DND-41 (cell line): ENCODE data around the gene ACOT13.

Source experiments
- ATAC-seq: fragments of 200-7000 bp; cut with Tn5 transposase; 3 replicates; pipeline ENCODE4 v1.9.1; 2021; ENCODE audit warnings: low read depth; ENCODE audit not compliant: insufficient read depth
- DNase-seq: peaks from one replicate; pipeline ENCODE4 v3.0.0-alpha.2; 2020
- H2AFZ ChIP-seq: 2 replicates; pipeline ENCODE4 v1.6.0; 2012; ENCODE audit warnings: low read depth, low read length
- H3K27ac ChIP-seq: 2 replicates; pipeline ENCODE4 v1.5.1; 2012; ENCODE audit warnings: low read length, inconsistent platforms
- H3K27me3 ChIP-seq: fragments of 200-600 bp; sonication (generic); 2 replicates; pipeline ENCODE4 v1.6.0; 2012; ENCODE audit warnings: low read length, mild to moderate bottlenecking, inconsistent platforms; ENCODE audit not compliant: insufficient read depth, poor library complexity
- H3K36me3 ChIP-seq: 2 replicates; pipeline ENCODE4 v1.5.1; 2012; ENCODE audit warnings: low read length, inconsistent platforms; ENCODE audit not compliant: insufficient read depth
- H3K4me1 ChIP-seq: 2 replicates; pipeline ENCODE4 v1.5.1; 2012; ENCODE audit warnings: mild to moderate bottlenecking, low read length; ENCODE audit not compliant: insufficient read depth
- H3K4me2 ChIP-seq: 2 replicates; pipeline ENCODE4 v1.6.0; 2012; ENCODE audit warnings: mild to moderate bottlenecking, moderate library complexity, low read length, inconsistent platforms; ENCODE audit not compliant: insufficient read depth
- H3K4me3 ChIP-seq, 2 experiments: fragments of 200-600 bp in 1 of 2; shearing (Covaris generic) in 1 of 2; 2 replicates each; pipeline ENCODE4 v1.5.1; 2012 to 2016; ENCODE audit warnings: inconsistent platforms in 2 of 2, low read length in 2 of 2, mild to moderate bottlenecking in 2 of 2, low read depth in 1 of 2, moderate library complexity in 1 of 2
- H3K79me2 ChIP-seq: 2 replicates; pipeline ENCODE4 v1.6.0; 2012; ENCODE audit warnings: low read length, inconsistent platforms; ENCODE audit not compliant: insufficient read depth
- H3K9ac ChIP-seq: 2 replicates; pipeline ENCODE4 v1.6.0; 2012; ENCODE audit warnings: low read depth, mild to moderate bottlenecking, inconsistent platforms, low read length, moderate library complexity
- H3K9me3 ChIP-seq: 2 replicates; pipeline ENCODE4 v1.5.1; 2012; ENCODE audit warnings: low read length, moderate library complexity, mild to moderate bottlenecking, inconsistent platforms; ENCODE audit not compliant: insufficient read depth, severe bottlenecking
- H4K20me1 ChIP-seq: 2 replicates; pipeline ENCODE4 v1.6.0; 2012; ENCODE audit warnings: low read length; ENCODE audit not compliant: insufficient read depth
- EZH2 ChIP-seq: IDR thresholded peaks from 3 replicates; pipeline ENCODE4 v1.6.1; 2012; ENCODE audit warnings: borderline replicate concordance, low read depth, mild to moderate bottlenecking, moderate library complexity, low read length, inconsistent platforms; ENCODE audit not compliant: severe bottlenecking
- TF ChIP-seq, protein P1 (sequence below): IDR thresholded peaks from 2 replicates; pipeline ENCODE4 v1.5.1; 2012; ENCODE audit warnings: borderline replicate concordance, low read length, moderate library complexity, mild to moderate bottlenecking; ENCODE audit not compliant: poor library complexity, severe bottlenecking; ENCODE audit errors: extremely low read depth

ACOT13 gene

DNA sequence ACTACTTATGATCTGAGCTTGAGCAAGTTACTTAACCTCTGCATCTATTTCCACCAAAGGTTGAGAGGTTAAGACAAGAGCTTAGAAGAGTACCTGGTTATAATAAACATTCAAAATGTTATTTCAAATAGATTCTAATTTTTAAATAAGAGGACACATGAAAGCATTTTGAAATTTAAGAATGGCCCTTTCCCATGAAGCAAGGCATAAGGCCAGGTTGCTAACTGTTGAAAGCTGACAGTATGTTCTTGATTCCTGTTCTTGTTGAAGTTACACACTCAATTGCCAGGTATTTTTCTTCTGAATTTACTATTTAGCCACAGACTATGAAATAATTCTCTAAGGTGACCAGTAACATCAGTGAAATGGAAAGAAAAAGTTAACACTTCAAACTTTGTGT, 37.6 kb downstream of the ACOT13 start:
- no peak for TF ChIP-seq EZH2
- TF ChIP-seq, protein P1, sequence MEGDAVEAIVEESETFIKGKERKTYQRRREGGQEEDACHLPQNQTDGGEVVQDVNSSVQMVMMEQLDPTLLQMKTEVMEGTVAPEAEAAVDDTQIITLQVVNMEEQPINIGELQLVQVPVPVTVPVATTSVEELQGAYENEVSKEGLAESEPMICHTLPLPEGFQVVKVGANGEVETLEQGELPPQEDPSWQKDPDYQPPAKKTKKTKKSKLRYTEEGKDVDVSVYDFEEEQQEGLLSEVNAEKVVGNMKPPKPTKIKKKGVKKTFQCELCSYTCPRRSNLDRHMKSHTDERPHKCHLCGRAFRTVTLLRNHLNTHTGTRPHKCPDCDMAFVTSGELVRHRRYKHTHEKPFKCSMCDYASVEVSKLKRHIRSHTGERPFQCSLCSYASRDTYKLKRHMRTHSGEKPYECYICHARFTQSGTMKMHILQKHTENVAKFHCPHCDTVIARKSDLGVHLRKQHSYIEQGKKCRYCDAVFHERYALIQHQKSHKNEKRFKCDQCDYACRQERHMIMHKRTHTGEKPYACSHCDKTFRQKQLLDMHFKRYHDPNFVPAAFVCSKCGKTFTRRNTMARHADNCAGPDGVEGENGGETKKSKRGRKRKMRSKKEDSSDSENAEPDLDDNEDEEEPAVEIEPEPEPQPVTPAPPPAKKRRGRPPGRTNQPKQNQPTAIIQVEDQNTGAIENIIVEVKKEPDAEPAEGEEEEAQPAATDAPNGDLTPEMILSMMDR: no peak
- no peaks in the 10 kb centered on the region for H3K4me1 ChIP-seq
- H3K27ac ChIP-seq: no peak overlapping the region
- H3K27me3 ChIP-seq: no peaks in the 10 kb centered on the region
- H3K4me2 ChIP-seq: no peak overlapping the region
- no peak overlapping the region for H3K4me3 ChIP-seq
- DNase-seq (no peak), ATAC-seq (no peak)
- no peak overlapping the region for H3K9ac ChIP-seq
- H4K20me1 ChIP-seq: peaks cover 28% of the 10 kb centered on the region; the same call in 1 of the 2 replicates
- no peak overlapping the region for H2AFZ ChIP-seq
- H3K9me3 ChIP-seq: no peaks in the 10 kb centered on the region
- peaks cover 86% of the 10 kb centered on the region for H3K36me3 ChIP-seq
- H3K79me2 ChIP-seq: peaks cover 16% of the 10 kb centered on the region

DNA sequence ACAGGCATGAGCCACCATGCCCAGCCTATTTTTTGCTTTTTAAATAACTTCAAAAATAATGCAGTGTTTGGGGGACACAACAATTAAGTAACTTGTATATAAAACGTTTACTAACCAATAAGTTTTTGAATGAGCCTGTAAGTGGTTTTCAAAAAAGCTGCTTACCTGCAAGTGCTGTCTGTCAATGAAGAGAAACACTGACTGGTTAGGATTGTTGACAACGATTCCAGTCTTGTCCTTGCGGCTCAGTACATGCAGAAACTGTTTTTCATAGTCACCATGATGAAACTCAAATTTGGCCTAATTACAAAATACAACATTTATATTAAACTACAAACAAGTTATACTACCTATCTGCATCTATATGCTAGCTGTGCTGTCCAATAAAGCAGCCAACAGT, 41.7 kb downstream of the ACOT13 start:
- Histone ChIP-seq H3K79me2 (peaks cover 57% of the 10 kb centered on the region), H3K27ac (no peak overlapping the region), H3K9ac (no peak overlapping the region), H3K4me2 (no peak overlapping the region), H3K36me3 (peaks cover 98% of the 10 kb centered on the region), H2AFZ (no peak overlapping the region), H3K4me3 (no peak overlapping the region), H4K20me1 (peaks cover 60% of the 10 kb centered on the region; the same call in 1 of the 2 replicates), H3K9me3 (no peaks in the 10 kb centered on the region), H3K27me3 (no peaks in the 10 kb centered on the region), H3K4me1 (peaks cover 13% of the 10 kb centered on the region; the same call in 1 of the 2 replicates)
- TF ChIP-seq, protein P1: no peak
- no peak for TF ChIP-seq EZH2
- ATAC-seq: no peak
- no peak for DNase-seq

DNA sequence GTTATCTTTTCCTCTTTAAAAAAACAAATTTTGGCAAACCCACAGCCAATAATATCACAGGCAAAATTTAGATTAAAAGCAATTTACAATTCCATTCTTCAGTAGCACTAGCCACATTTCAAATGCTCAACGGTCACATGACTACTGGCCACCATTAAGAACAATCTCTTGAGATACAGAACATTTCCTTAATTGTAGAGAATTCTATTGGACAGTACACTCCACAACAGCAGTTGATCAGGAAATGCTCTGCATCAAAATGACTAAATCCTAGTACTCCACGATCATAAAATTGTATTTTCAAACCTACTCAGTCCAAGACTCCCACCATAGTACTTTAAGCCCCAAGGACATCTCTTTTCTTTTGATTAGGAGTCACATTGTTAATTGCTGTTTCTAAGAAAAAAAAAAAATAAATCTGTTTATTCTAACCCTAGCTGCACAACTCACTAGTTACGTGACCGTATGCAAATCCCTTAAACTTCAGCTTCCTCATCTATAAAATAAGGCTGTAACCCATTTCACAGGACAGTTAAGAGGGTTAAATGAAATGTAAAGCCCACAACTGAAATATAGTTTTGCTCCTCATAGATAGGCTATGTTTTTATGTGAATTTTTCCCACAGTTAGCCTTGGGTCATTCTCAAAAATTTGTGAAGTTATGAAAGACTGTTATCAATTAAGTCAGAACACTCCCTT, 42.3 kb downstream of the ACOT13 start:
- H3K4me2 ChIP-seq: no peak overlapping the region
- no peaks in the 10 kb centered on the region for H3K9me3 ChIP-seq
- H3K4me3 ChIP-seq: no peak overlapping the region
- peaks cover 98% of the 10 kb centered on the region for H3K36me3 ChIP-seq
- ATAC-seq: no peak
- H3K4me1 ChIP-seq: peaks cover 18% of the 10 kb centered on the region; the same call in 1 of the 2 replicates
- no peak overlapping the region for H2AFZ ChIP-seq
- TF ChIP-seq, protein P1: no peak
- no peak for TF ChIP-seq EZH2
- H3K9ac ChIP-seq: no peak overlapping the region
- no peak for DNase-seq
- peaks cover 61% of the 10 kb centered on the region; the same call in 1 of the 2 replicates for H4K20me1 ChIP-seq
- peaks cover 63% of the 10 kb centered on the region for H3K79me2 ChIP-seq
- no peak overlapping the region for H3K27ac ChIP-seq
- H3K27me3 ChIP-seq: no peaks in the 10 kb centered on the region
